Suprapubic skin (tissue), 4 donors: ENCODE measurements around the gene ALOX12. TPM values are rescaled to one million over a fixed set of nuclear protein-coding genes. Genes with fewer than 3 reads are reported as not detected.
"Not testable (repeated sequence)": the region's sequence is repeated elsewhere in the genome, so short reads cannot be mapped to it uniquely, and the experiment has no call there.

Source experiments
- DNase-seq, 2 donors: peaks; one replicate each; pipeline ENCODE4 v3.0.0-alpha.2; 2019; ENCODE audit warnings: low spot score in 2 of 2
- H3K27ac ChIP-seq: fragments of 200-600 bp; sonication (generic); one replicate; pipeline ENCODE4 v1.5.1; 2019
- H3K27me3 ChIP-seq: fragments of 200-600 bp; sonication (generic); one replicate; pipeline ENCODE4 v1.5.1; 2019
- H3K36me3 ChIP-seq: fragments of 200-600 bp; sonication (generic); one replicate; pipeline ENCODE4 v1.5.1; 2019
- H3K4me1 ChIP-seq: fragments of 200-600 bp; sonication (generic); one replicate; pipeline ENCODE4 v1.5.1; 2019
- H3K4me3 ChIP-seq: fragments of 200-600 bp; sonication (generic); one replicate; pipeline ENCODE4 v1.5.1; 2019; ENCODE audit warnings: mild to moderate bottlenecking
- H3K9me3 ChIP-seq: fragments of 200-600 bp; sonication (generic); one replicate; pipeline ENCODE4 v1.5.1; 2019
- EP300 ChIP-seq: sonication (generic); formaldehyde crosslinking; IDR thresholded peaks from one replicate; pipeline ENCODE4 v1.6.1; 2017; ENCODE audit warnings: antibody characterized with exemption
- POLR2A ChIP-seq, 2 donors: fragments of 450-650 bp; IDR thresholded peaks; one replicate each; pipeline ENCODE4 v1.6.1; 2017; ENCODE audit warnings: antibody characterized with exemption in 2 of 2, mild to moderate bottlenecking in 2 of 2, moderate library complexity in 2 of 2
- POLR2AphosphoS5 ChIP-seq, 3 donors: sonication (generic); formaldehyde crosslinking; IDR thresholded peaks; one replicate each; pipeline ENCODE4 v1.6.1; 2017; ENCODE audit warnings: antibody characterized with exemption in 3 of 3
- WGBS: methylation state at CpG from one replicate; pipeline ENCODE4 v1.1.5; 2018; 5-methylcytosine and 5-hydroxymethylcytosine counted together
- total RNA-seq, 4 donors: library from RNA; depleted of rRNA; stranded (reverse); fragments of >200 nt; gene quantifications; one replicate each; pipeline ENCODE4 v1.1.0, GENCODE V29; 2016
- TF ChIP-seq, protein P1 (sequence below), 2 donors: fragments of 200-600 bp in 1 of 2; fragments of 450-650 bp in 1 of 2; sonication (generic) in 1 of 2; IDR thresholded peaks; one replicate each; pipeline ENCODE4 v1.5.1; 2016 to 2019; ENCODE audit warnings: antibody characterized with exemption in 2 of 2, mild to moderate bottlenecking in 1 of 2, moderate library complexity in 1 of 2

ALOX12 gene
- total RNA-seq, 4 donors from 2014 or later: 9.8 to 34.4 (median 22.8) TPM

DNA sequence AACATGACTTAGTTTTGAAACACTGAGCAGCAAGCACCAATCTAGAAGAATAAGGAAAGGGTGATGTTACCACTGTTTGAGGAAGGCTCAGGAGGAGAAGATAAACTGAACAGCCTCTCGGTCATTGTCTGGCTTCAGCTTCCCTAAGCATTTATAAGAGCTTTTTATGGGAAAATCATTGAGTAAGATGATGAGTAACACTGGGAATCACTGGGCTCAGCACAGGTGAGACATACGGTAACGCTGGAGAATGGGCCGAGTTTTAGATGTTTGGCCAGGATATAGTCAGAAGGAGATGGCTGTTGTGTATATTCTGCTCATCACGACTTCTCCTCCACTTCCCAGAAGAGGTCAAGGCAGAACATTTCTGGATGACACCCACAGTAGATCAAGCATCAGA is 42.2 kb upstream of the ALOX12 start:
- WGBS: 88% methylated on average over 5 of the region's 5 CpGs
- H3K4me3 ChIP-seq: no peak overlapping the region
- TF ChIP-seq POLR2AphosphoS5 (IDR thresholded peaks at IDR 0.05) (no peak), POLR2A (IDR thresholded peaks at IDR 0.05) (no peak), EP300 (no peak)
- TF ChIP-seq, protein P1, sequence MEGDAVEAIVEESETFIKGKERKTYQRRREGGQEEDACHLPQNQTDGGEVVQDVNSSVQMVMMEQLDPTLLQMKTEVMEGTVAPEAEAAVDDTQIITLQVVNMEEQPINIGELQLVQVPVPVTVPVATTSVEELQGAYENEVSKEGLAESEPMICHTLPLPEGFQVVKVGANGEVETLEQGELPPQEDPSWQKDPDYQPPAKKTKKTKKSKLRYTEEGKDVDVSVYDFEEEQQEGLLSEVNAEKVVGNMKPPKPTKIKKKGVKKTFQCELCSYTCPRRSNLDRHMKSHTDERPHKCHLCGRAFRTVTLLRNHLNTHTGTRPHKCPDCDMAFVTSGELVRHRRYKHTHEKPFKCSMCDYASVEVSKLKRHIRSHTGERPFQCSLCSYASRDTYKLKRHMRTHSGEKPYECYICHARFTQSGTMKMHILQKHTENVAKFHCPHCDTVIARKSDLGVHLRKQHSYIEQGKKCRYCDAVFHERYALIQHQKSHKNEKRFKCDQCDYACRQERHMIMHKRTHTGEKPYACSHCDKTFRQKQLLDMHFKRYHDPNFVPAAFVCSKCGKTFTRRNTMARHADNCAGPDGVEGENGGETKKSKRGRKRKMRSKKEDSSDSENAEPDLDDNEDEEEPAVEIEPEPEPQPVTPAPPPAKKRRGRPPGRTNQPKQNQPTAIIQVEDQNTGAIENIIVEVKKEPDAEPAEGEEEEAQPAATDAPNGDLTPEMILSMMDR (IDR thresholded peaks at IDR 0.05): no peak
- no peaks in the 10 kb centered on the region for H3K9me3 ChIP-seq
- no peaks in the 10 kb centered on the region for H3K4me1 ChIP-seq
- H3K27ac ChIP-seq: no peak overlapping the region
- no peaks in the 10 kb centered on the region for H3K27me3 ChIP-seq
- H3K36me3 ChIP-seq: no peaks in the 10 kb centered on the region
- DNase-seq: no peak

DNA sequence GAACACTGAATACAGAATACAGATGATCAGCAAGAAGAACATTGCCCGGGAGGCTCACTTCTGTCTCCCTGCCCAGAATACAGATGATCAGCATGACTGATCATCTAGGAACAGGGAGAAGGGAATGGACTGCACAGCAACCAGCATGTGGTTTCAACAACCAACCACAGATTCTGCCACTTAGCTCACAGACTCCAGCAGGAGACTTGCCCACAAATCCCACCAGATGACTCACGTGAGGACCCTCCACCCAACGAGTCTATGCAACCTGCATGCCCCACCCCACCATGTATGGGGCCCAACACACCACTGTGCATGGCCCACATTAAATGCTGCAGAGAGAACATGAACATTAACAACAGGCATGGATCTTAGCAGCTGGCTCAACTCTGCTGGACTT is 36.1 kb upstream of the ALOX12 start:
- Histone ChIP-seq H3K27me3 (no peaks in the 10 kb centered on the region), H3K27ac (no peak overlapping the region), H3K36me3 (no peaks in the 10 kb centered on the region), H3K9me3 (no peaks in the 10 kb centered on the region), H3K4me3 (no peak overlapping the region), H3K4me1 (no peaks in the 10 kb centered on the region)
- DNase-seq: no peak
- 79% methylated on average over 3 of the region's 3 CpGs for WGBS
- TF ChIP-seq, protein P1 (IDR thresholded peaks at IDR 0.05): no peak
- TF ChIP-seq POLR2AphosphoS5 (IDR thresholded peaks at IDR 0.05) (no peak), EP300 (no peak), POLR2A (IDR thresholded peaks at IDR 0.05) (no peak)

DNA sequence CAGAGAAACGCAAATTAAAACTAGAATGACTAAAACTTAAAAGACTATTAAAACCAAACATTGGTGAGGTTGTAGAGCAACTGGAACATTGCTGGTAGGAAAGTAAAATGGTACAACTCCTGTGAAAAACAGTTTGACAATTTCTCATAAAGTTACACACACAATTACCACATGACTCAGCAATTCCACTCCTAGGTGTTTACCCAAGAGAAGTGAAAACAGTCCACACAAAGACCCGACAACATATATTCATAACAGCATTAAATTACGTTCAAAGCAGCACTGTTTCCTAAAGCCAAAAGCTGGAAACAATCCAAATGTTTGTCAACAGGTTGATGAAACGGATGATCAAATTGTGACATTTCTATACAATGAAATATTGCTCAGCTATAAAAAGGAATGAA is 26.5 kb upstream of the ALOX12 start:
- H3K9me3 ChIP-seq: no peaks in the 10 kb centered on the region
- TF ChIP-seq POLR2A (IDR thresholded peaks at IDR 0.05) (no peak), EP300 (no peak), POLR2AphosphoS5 (IDR thresholded peaks at IDR 0.05) (no peak)
- TF ChIP-seq, protein P1 (IDR thresholded peaks at IDR 0.05): no peak
- H3K4me3 ChIP-seq: no peak overlapping the region
- no peak overlapping the region for H3K27ac ChIP-seq
- no peaks in the 10 kb centered on the region for H3K36me3 ChIP-seq
- no peak for DNase-seq
- H3K4me1 ChIP-seq: no peaks in the 10 kb centered on the region
- H3K27me3 ChIP-seq: no peaks in the 10 kb centered on the region
- WGBS: 73% methylated on average over 4 of the region's 4 CpGs

GRCh38 chr17:6970992-6971391 is 24.9 kb upstream of the ALOX12 start:
- WGBS: 88% methylated on average over 2 of the region's 2 CpGs
- no peaks in the 10 kb centered on the region for H3K36me3 ChIP-seq

DNA sequence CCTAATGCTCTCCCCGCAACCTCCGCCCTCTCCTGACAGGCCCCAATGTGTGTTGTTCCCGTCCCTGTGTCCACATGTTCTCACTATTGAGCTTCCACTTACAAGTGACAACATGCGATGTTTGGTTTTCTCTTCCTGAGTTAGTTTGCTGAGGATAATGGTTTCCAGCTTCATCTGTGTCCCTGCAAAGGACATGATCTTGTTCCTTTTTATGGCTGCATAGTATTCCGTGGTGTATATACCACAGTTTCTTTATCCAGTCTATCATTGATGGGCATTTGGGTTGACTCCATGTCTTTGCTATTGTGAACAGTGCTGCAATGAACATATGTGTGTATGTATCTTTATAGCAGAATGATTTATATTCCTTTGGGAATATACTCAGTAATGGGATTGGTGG is 16.4 kb upstream of the ALOX12 start:
- not testable (repeated sequence) for H3K4me1 ChIP-seq

More at GRCh38 chr17:6970992-6971391, 24.9 kb upstream of the ALOX12 start:
- H3K27ac ChIP-seq: no peak overlapping the region
- no peak overlapping the region for H3K4me3 ChIP-seq
- H3K9me3 ChIP-seq: no peaks in the 10 kb centered on the region
- TF ChIP-seq POLR2A (IDR thresholded peaks at IDR 0.05): no peak
- TF ChIP-seq, protein P1 (IDR thresholded peaks at IDR 0.05): no peak
- no peak for TF ChIP-seq EP300
- no peak for TF ChIP-seq POLR2AphosphoS5 (IDR thresholded peaks at IDR 0.05)
- no peaks in the 10 kb centered on the region for H3K4me1 ChIP-seq
- no peak for DNase-seq
- H3K27me3 ChIP-seq: no peaks in the 10 kb centered on the region

DNA sequence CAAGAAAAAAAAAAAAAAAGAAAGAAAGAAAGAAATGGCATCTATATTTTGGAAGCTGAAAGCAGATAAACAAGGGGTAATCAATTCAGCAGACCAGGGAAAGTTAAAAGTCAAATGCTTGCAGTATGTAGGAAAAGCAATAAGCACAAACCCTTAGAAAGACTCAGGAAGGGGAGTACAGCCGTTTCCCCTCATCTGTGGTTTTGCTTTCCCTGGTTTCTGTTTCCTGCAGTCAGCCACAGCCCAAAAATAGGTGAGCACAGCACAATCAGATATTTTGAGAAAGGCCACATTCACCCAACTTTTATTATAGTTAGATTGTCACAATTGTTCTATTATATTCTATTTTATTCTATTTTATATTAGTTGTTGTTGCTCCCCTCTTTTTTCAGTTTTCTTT is 14.4 kb upstream of the ALOX12 start:
- no peak overlapping the region for H3K4me3 ChIP-seq
- whole genome bisulfite sequencing: 54% methylated on average over 1 of the region's 1 CpG
- TF ChIP-seq, protein P1 (IDR thresholded peaks at IDR 0.05): no peak
- TF ChIP-seq POLR2A (IDR thresholded peaks at IDR 0.05) (no peak), POLR2AphosphoS5 (IDR thresholded peaks at IDR 0.05) (no peak), EP300 (no peak)
- no peak for DNase-seq
- no peaks in the 10 kb centered on the region for H3K4me1 ChIP-seq
- H3K36me3 ChIP-seq: no peaks in the 10 kb centered on the region
- no peak overlapping the region for H3K27ac ChIP-seq
- no peaks in the 10 kb centered on the region for H3K9me3 ChIP-seq
- H3K27me3 ChIP-seq: no peaks in the 10 kb centered on the region

More for the DNA sequence above, 16.4 kb upstream of the ALOX12 start:
- WGBS: 92% methylated on average over 5 of the region's 5 CpGs
- not testable (repeated sequence) for H3K27me3 ChIP-seq, H3K4me3 ChIP-seq, H3K9me3 ChIP-seq, H3K27ac ChIP-seq, H3K36me3 ChIP-seq, DNase-seq
